IMR-90 (cell line): Measurements from ENCODE around the gene DOCK1. TPM values are rescaled to one million over a fixed set of nuclear protein-coding genes. Genes with fewer than 3 reads are reported as not detected.

Source experiments
- ATAC-seq: fragments of 200-7000 bp; cut with Tn5 transposase; 2 replicates; pipeline ENCODE4 v1.9.1; 2020; ENCODE audit warnings: low read depth, mild to moderate bottlenecking, moderate library complexity
- BruUV-seq: library from RNA; stranded (reverse); fragments of 400-500 nt; replicated peaks from 2 replicates; lab custom pipeline; 2021; lab: Mats Ljungman, UMichigan
- CTCF ChIA-PET: fragments of 300-600 bp; formaldehyde crosslinking; extraction: SDS; loops from one replicate; lab custom pipeline; 2021; ENCODE audit warnings: antibody characterized with exemption; lab: Yijun Ruan, JAX
- POLR2A ChIA-PET: fragments of 300-600 bp; sonication (Branson Sonifier 250); formaldehyde crosslinking; loops from one replicate; lab custom pipeline; 2022; ENCODE audit warnings: antibody characterized with exemption; ENCODE audit not compliant: unreplicated experiment; lab: Charles Lee
- DNase-seq: peaks from one replicate; pipeline ENCODE4 v3.0.0; 2013
- H2AFZ ChIP-seq: replicated peaks from 2 replicates; pipeline ENCODE3; 2013; ENCODE audit warnings: low read length, mild to moderate bottlenecking; ENCODE audit not compliant: poor library complexity
- H2AK5ac ChIP-seq: 2 replicates; pipeline ENCODE4 v1.6.1; 2013; ENCODE audit warnings: low read depth, low read length, inconsistent platforms
- H2AK9ac ChIP-seq: replicated peaks from 2 replicates; pipeline ENCODE3; 2013; ENCODE audit warnings: mild to moderate bottlenecking, low read depth, low read length, moderate library complexity; ENCODE audit not compliant: poor library complexity
- H2BK120ac ChIP-seq: 2 replicates; pipeline ENCODE4 v1.6.1; 2013; ENCODE audit warnings: low read depth, low read length, inconsistent platforms
- H2BK15ac ChIP-seq: 3 replicates; pipeline ENCODE4 v1.6.1; 2013; ENCODE audit warnings: low read depth, low read length, inconsistent platforms
- H2BK20ac ChIP-seq: 2 replicates; pipeline ENCODE4 v1.6.1; 2013; ENCODE audit warnings: low read depth, mild to moderate bottlenecking, inconsistent platforms, low read length, moderate library complexity
- H2BK5ac ChIP-seq: 2 replicates; pipeline ENCODE4 v1.6.1; 2013; ENCODE audit warnings: mild to moderate bottlenecking, low read depth, low read length, inconsistent platforms; ENCODE audit not compliant: poor library complexity, severe bottlenecking
- H3K14ac ChIP-seq: replicated peaks from 2 replicates; pipeline ENCODE4 v1.6.1; 2013; ENCODE audit warnings: low read depth, low read length, inconsistent platforms
- H3K18ac ChIP-seq: 2 replicates; pipeline ENCODE4 v1.6.1; 2013; ENCODE audit warnings: low read depth, low read length, control low read depth
- H3K23ac ChIP-seq: 2 replicates; pipeline ENCODE4 v1.6.1; 2013; ENCODE audit warnings: low read depth, low read length, inconsistent platforms
- H3K27ac ChIP-seq: 2 replicates; pipeline ENCODE4 v1.5.1; 2013; ENCODE audit warnings: mild to moderate bottlenecking, control low read depth, low read length; ENCODE audit not compliant: insufficient read depth
- H3K27me3 ChIP-seq: 2 replicates; pipeline ENCODE4 v1.6.1; 2013; ENCODE audit warnings: low read length; ENCODE audit not compliant: control insufficient read depth, insufficient read depth
- H3K36me3 ChIP-seq: 2 replicates; pipeline ENCODE4 v1.6.1; 2013; ENCODE audit warnings: low read length, mixed read lengths; ENCODE audit not compliant: control insufficient read depth, insufficient read depth
- H3K4ac ChIP-seq: 2 replicates; pipeline ENCODE4 v1.6.1; 2013; ENCODE audit warnings: low read depth, low read length, inconsistent platforms
- H3K4me1 ChIP-seq: 2 replicates; pipeline ENCODE4 v1.6.1; 2013; ENCODE audit warnings: low read length, mixed read lengths; ENCODE audit not compliant: control insufficient read depth, insufficient read depth
- H3K4me2 ChIP-seq: 2 replicates; pipeline ENCODE4 v1.6.1; 2013; ENCODE audit warnings: low read depth, mild to moderate bottlenecking, control low read depth, low read length, moderate library complexity
- H3K4me3 ChIP-seq: 2 replicates; pipeline ENCODE4 v1.5.1; 2013; ENCODE audit warnings: low read depth, mild to moderate bottlenecking, control low read depth, low read length, moderate library complexity; ENCODE audit not compliant: insufficient read depth
- H3K56ac ChIP-seq: 2 replicates; pipeline ENCODE4 v1.6.1; 2013; ENCODE audit warnings: low read length, inconsistent platforms; ENCODE audit not compliant: insufficient read depth; ENCODE audit errors: extremely low read depth
- H3K79me1 ChIP-seq, 2 experiments: 2 replicates each; pipeline ENCODE4 v1.6.1; 2013; ENCODE audit warnings: low read length in 2 of 2, inconsistent platforms in 1 of 2, low read depth in 1 of 2
- H3K9ac ChIP-seq: 2 replicates; pipeline ENCODE4 v1.6.1; 2013; ENCODE audit warnings: low read depth, low read length, control low read depth
- H3K9me1 ChIP-seq: 2 replicates; pipeline ENCODE4 v1.6.1; 2013; ENCODE audit warnings: low read length, inconsistent platforms; ENCODE audit not compliant: insufficient read depth
- H3K9me3 ChIP-seq: 2 replicates; pipeline ENCODE4 v1.6.1; 2013; ENCODE audit warnings: low read length; ENCODE audit not compliant: control insufficient read depth, insufficient read depth
- H4K20me1 ChIP-seq: 2 replicates; pipeline ENCODE4 v1.6.1; 2013; ENCODE audit warnings: low read length, inconsistent platforms; ENCODE audit not compliant: insufficient read depth
- H4K5ac ChIP-seq: 2 replicates; pipeline ENCODE4 v1.6.1; 2013; ENCODE audit warnings: mild to moderate bottlenecking, low read depth, low read length, control low read depth
- H4K8ac ChIP-seq, 2 experiments: 2 replicates each; pipeline ENCODE4 v1.6.1; 2013; ENCODE audit warnings: low read depth in 2 of 2, low read length in 2 of 2, control low read depth in 1 of 2, inconsistent platforms in 1 of 2
- H4K91ac ChIP-seq: 2 replicates; pipeline ENCODE4 v1.6.1; 2013; ENCODE audit warnings: low read depth, low read length, inconsistent platforms; ENCODE audit not compliant: insufficient read depth
- BHLHE40 ChIP-seq: fragments of 150-350 bp; IDR thresholded peaks from 2 replicates; pipeline ENCODE4 v1.6.1; 2016; ENCODE audit warnings: mild to moderate bottlenecking, low read depth, low read length
- CHD1 ChIP-seq: IDR thresholded peaks from 2 replicates; pipeline ENCODE4 v1.6.1; 2012; ENCODE audit warnings: low read depth, low read length, improper control_type of control experiment
- NFE2L2 ChIP-seq: fragments of 150-350 bp; IDR thresholded peaks from 2 replicates; pipeline ENCODE4 v1.6.1; 2016; ENCODE audit warnings: low read depth, mild to moderate bottlenecking, low read length
- RFX5 ChIP-seq: IDR thresholded peaks from 2 replicates; pipeline ENCODE4 v1.8.0; 2012; ENCODE audit warnings: low read depth, mild to moderate bottlenecking, low read length, moderate library complexity
- WGBS, 2 experiments: methylation state at CpG; one replicate each; pipeline versions ENCODE4 v1.1.5 to v1.1.7; 2013; ENCODE audit warnings: missing lambda C conversion rate in 2 of 2; ENCODE audit not compliant: insufficient read length in 1 of 2; ENCODE audit errors: extremely low coverage in 2 of 2; 5-methylcytosine and 5-hydroxymethylcytosine counted together
- dilution Hi-C: fragments of 300-500 bp; cut with HindIII; formaldehyde crosslinking; loops from one replicate; pipeline ENCODE4 v1.14.3; 2018; ENCODE audit warnings: low sequenced_read_pairs; ENCODE audit not compliant: unreplicated experiment
- in situ Hi-C: fragments of 300-500 bp; cut with MboI; formaldehyde crosslinking; loops from 3 replicates; pipeline ENCODE4 v1.14.3; 2019; ENCODE audit warnings: low sequenced_read_pairs, inconsistent platforms, mixed read lengths
- intact Hi-C: fragments of 100-400 bp; cut with micrococcal nuclease; formaldehyde crosslinking; loops from 2 replicates; pipeline ENCODE4 v1.10.0; 2022
- polyA plus RNA-seq, 3 experiments: library from polyadenylated mRNA; depleted of rRNA; stranded (reverse); fragments of >200 nt; gene quantifications; 2 replicates each; pipeline ENCODE4 v1.2.3, GENCODE V29; 2012; ENCODE audit warnings: low replicate concordance in 1 of 3
- total RNA-seq: library from RNA; depleted of rRNA; stranded (reverse); fragments of >200 nt; gene quantifications from 2 replicates; pipeline ENCODE4 v1.2.3, GENCODE V29; 2012
- TF ChIP-seq, protein P1 (sequence below): fragments of 150-350 bp; IDR thresholded peaks from 2 replicates; pipeline ENCODE4 v1.6.1; 2016; ENCODE audit warnings: low read depth, mild to moderate bottlenecking, low read length, moderate library complexity, borderline replicate concordance

DOCK1 gene
- total and polyA plus RNA-seq, 2 of the 4 experiments (the other 2 are of a cell fraction) = 28.2 to 71.0 TPM

GRCh38 chr10:126948355-126949160 lies 43.3 kb downstream of the DOCK1 start:
- Histone ChIP-seq H3K27ac (no peak overlapping the region), H3K4ac (no peak overlapping the region), H4K8ac (no peak overlapping the region), H4K20me1 (peaks cover 82% of the 10 kb centered on the region), H3K9me3 (no peaks in the 10 kb centered on the region; the same call in 1 of the 2 replicates), H2BK15ac (no peak overlapping the region), H3K9ac (no peak overlapping the region), H3K4me2 (no peak overlapping the region), H2BK20ac (no peak overlapping the region), H3K14ac (no peak overlapping the region), H2BK5ac (no peak overlapping the region), H2AK9ac (peak overlapping the region; percentile 71), H2AFZ (no peak overlapping the region), H3K18ac (no peak overlapping the region), H2AK5ac (no peak overlapping the region), H4K91ac (no peak overlapping the region), H3K9me1 (peaks cover 3% of the 10 kb centered on the region; the same call in 1 of the 2 replicates), H3K36me3 (peaks cover 10% of the 10 kb centered on the region), H3K4me1 (no peaks in the 10 kb centered on the region; the same call in 1 of the 2 replicates), H2BK120ac (no peak overlapping the region), H3K79me1 (peaks cover 16 to 80% of the 10 kb centered on the region in 2 experiments), H3K23ac (no peak overlapping the region), H4K5ac (no peak overlapping the region), H3K27me3 (no peaks in the 10 kb centered on the region), H3K56ac (no peak overlapping the region), H3K4me3 (no peak overlapping the region)
- WGBS, 2 experiments = 95% methylated on average over 4 of the region's 13 CpGs; no CpG with 5 or more reads in 1 of the 2 experiments
- ATAC-seq (no peak), DNase-seq (no peak)
- CTCF ChIA-PET = no interaction called here
- in situ Hi-C loops (no loop called here), intact Hi-C loops (no loop called here), dilution Hi-C loops (no loop called here)
- no peak for TF ChIP-seq BHLHE40
- TF ChIP-seq RFX5 = no peak
- no peak for TF ChIP-seq CHD1
- TF ChIP-seq, protein P1, sequence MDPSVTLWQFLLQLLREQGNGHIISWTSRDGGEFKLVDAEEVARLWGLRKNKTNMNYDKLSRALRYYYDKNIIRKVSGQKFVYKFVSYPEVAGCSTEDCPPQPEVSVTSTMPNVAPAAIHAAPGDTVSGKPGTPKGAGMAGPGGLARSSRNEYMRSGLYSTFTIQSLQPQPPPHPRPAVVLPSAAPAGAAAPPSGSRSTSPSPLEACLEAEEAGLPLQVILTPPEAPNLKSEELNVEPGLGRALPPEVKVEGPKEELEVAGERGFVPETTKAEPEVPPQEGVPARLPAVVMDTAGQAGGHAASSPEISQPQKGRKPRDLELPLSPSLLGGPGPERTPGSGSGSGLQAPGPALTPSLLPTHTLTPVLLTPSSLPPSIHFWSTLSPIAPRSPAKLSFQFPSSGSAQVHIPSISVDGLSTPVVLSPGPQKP = no peak
- TF ChIP-seq NFE2L2 = no peak
- BruUV-seq = no TSS peak
- POLR2A ChIA-PET = no interaction called here
